Liver (tissue), 9 donors: ENCODE measurements around the gene TMED3. TPM values are rescaled to one million over a fixed set of nuclear protein-coding genes. Genes with fewer than 3 reads are reported as not detected.

Source experiments
- DNase-seq: peaks from one replicate; pipeline ENCODE4 v3.0.0-alpha.2; 2017; ENCODE audit warnings: low spot score
- H3K27ac ChIP-seq, 2 donors: one replicate each; pipeline ENCODE4 v1.7.0; 2013; ENCODE audit warnings: inconsistent platforms in 2 of 2, low read length in 2 of 2, control low read depth in 1 of 2, low read depth in 1 of 2, mild to moderate bottlenecking in 1 of 2
- H3K27me3 ChIP-seq, 4 donors: one replicate each; pipeline versions ENCODE4 v1.6.1 to v1.7.0; 2013; ENCODE audit warnings: low read length in 3 of 4, inconsistent platforms in 1 of 4, mild to moderate bottlenecking in 1 of 4, moderate library complexity in 1 of 4; ENCODE audit not compliant: control insufficient read depth in 4 of 4, insufficient read depth in 4 of 4
- H3K36me3 ChIP-seq, 4 donors: one replicate each; pipeline versions ENCODE4 v1.6.1 to v1.7.0; 2013; ENCODE audit warnings: low read length in 3 of 4, mild to moderate bottlenecking in 3 of 4, low read depth in 1 of 4, moderate library complexity in 1 of 4; ENCODE audit not compliant: control insufficient read depth in 4 of 4, insufficient read depth in 3 of 4
- H3K4me1 ChIP-seq, 4 donors: one replicate each; pipeline versions ENCODE4 v1.6.1 to v1.7.0; 2013; ENCODE audit warnings: low read length in 3 of 4, mild to moderate bottlenecking in 3 of 4, moderate library complexity in 1 of 4; ENCODE audit not compliant: control insufficient read depth in 4 of 4, insufficient read depth in 4 of 4
- H3K4me3 ChIP-seq, 3 donors: one replicate each; pipeline versions ENCODE4 v1.6.1 to v1.7.0; 2013; ENCODE audit warnings: low read length in 3 of 3, control low read depth in 1 of 3, low read depth in 1 of 3, mild to moderate bottlenecking in 1 of 3
- H3K9ac ChIP-seq, 2 donors: one replicate each; pipeline ENCODE4 v1.7.0; 2013; ENCODE audit warnings: low read length in 2 of 2, mild to moderate bottlenecking in 2 of 2, moderate library complexity in 2 of 2, control low read depth in 1 of 2, low read depth in 1 of 2
- H3K9me3 ChIP-seq, 4 donors: one replicate each; pipeline versions ENCODE4 v1.6.1 to v1.7.0; 2013; ENCODE audit warnings: low read length in 3 of 4; ENCODE audit not compliant: control insufficient read depth in 4 of 4
- CTCF ChIP-seq: fragments of 150-350 bp; IDR thresholded peaks from 2 replicates; pipeline ENCODE4 v1.5.1; 2017; ENCODE audit warnings: improper control_type of control experiment, low read depth, low read length; ENCODE audit not compliant: missing input control
- EGR1 ChIP-seq, 2 donors: IDR thresholded peaks; 2 replicates each; pipeline ENCODE4 v1.6.1; 2016 to 2018; ENCODE audit warnings: antibody characterized with exemption in 2 of 2, low read depth in 2 of 2
- GABPA ChIP-seq, 2 donors: IDR thresholded peaks in 1 of 2; conservative IDR thresholded peaks in 1 of 2; 2 replicates each; pipeline ENCODE4 v1.6.1; 2016; ENCODE audit warnings: antibody characterized with exemption in 2 of 2, mild to moderate bottlenecking in 1 of 2, moderate library complexity in 1 of 2
- HNF4A ChIP-seq, 2 donors: conservative IDR thresholded peaks; 2 replicates each; pipeline ENCODE4 v1.6.1; 2016; ENCODE audit warnings: antibody characterized with exemption in 2 of 2, mild to moderate bottlenecking in 2 of 2
- HNF4G ChIP-seq: IDR thresholded peaks from 2 replicates; pipeline ENCODE4 v1.6.1; 2016; ENCODE audit warnings: antibody characterized with exemption
- JUND ChIP-seq, 2 donors: IDR thresholded peaks; 2 replicates each; pipeline ENCODE4 v1.6.1; 2016; ENCODE audit warnings: antibody characterized with exemption in 2 of 2
- MAX ChIP-seq: IDR thresholded peaks from 2 replicates; pipeline ENCODE4 v1.6.1; 2016; ENCODE audit warnings: antibody characterized with exemption
- NR2F2 ChIP-seq: IDR thresholded peaks from 2 replicates; pipeline ENCODE4 v1.6.1; 2016; ENCODE audit warnings: antibody characterized with exemption
- RAD21 ChIP-seq, 2 donors: IDR thresholded peaks; 2 replicates each; pipeline ENCODE4 v1.6.1; 2016; ENCODE audit warnings: antibody characterized with exemption in 2 of 2, mild to moderate bottlenecking in 2 of 2
- RXRA ChIP-seq, 2 donors: IDR thresholded peaks; 2 replicates each; pipeline ENCODE4 v1.6.1; 2017 to 2018; ENCODE audit warnings: antibody characterized with exemption in 2 of 2, mild to moderate bottlenecking in 1 of 2
- SP1 ChIP-seq: IDR thresholded peaks from 2 replicates; pipeline ENCODE4 v1.6.1; 2018; ENCODE audit warnings: antibody characterized with exemption, mild to moderate bottlenecking
- TAF1 ChIP-seq: conservative IDR thresholded peaks from 2 replicates; pipeline ENCODE4 v1.6.1; 2016; ENCODE audit warnings: antibody characterized with exemption, mild to moderate bottlenecking
- ZBTB33 ChIP-seq: IDR thresholded peaks from 2 replicates; pipeline ENCODE4 v1.6.1; 2016; ENCODE audit warnings: antibody characterized with exemption
- WGBS: extraction: QIAGEN DNeasy Blood & Tissue Kit; methylation state at CpG from one replicate; pipeline ENCODE4 v1.1.7; 2013; 5-methylcytosine and 5-hydroxymethylcytosine counted together
- polyA plus RNA-seq, 2 donors: library from polyadenylated mRNA; stranded (reverse) in 1 of 2; unstranded in 1 of 2; fragments of 200-250 nt in 1 of 2; fragments of >200 nt in 1 of 2; fragmentation: Nextera tagmentation in 1 of 2; extraction: Ambion mirVana in 1 of 2; gene quantifications; one replicate each; pipeline versions ENCODE4 v1.2.1 to v1.2.3, GENCODE V29; 2013 to 2015
- total RNA-seq, 2 donors: library from RNA; depleted of rRNA; stranded (reverse); fragments of >200 nt; gene quantifications; one replicate each; pipeline ENCODE4 v1.2.3, GENCODE V29; 2014
- TF ChIP-seq, protein P1 (sequence below): IDR thresholded peaks from 2 replicates; pipeline ENCODE4 v1.6.1; 2016; ENCODE audit warnings: antibody characterized with exemption, mild to moderate bottlenecking
- TF ChIP-seq, protein P2 (sequence below): IDR thresholded peaks from 2 replicates; pipeline ENCODE4 v1.6.1; 2016; ENCODE audit warnings: antibody characterized with exemption
- donor health status: healthy.
- donor health status: healthy.
- donor health status: healthy.
- donor health status: healthy.
- donor health status: healthy.

TMED3 gene
- total and polyA plus RNA-seq, 4 donors: 11.0 to 28.1 (median 14.0) TPM

GRCh38 chr15:79364571-79365240, 53.8 kb downstream of the TMED3 start:
- no peaks in the 10 kb centered on the region for H3K36me3 ChIP-seq
- no peak overlapping the region for H3K4me3 ChIP-seq
- no peak overlapping the region for H3K9ac ChIP-seq
- no peak for DNase-seq
- H3K4me1 ChIP-seq: no peaks in the 10 kb centered on the region
- peaks cover 0 to 3% (median 0%) of the 10 kb centered on the region in 4 donors for H3K9me3 ChIP-seq
- H3K27me3 ChIP-seq: no peaks in the 10 kb centered on the region
- WGBS: 93% methylated on average over 9 of the region's 9 CpGs
- no peak overlapping the region for H3K27ac ChIP-seq
- TF ChIP-seq JUND (IDR thresholded peaks at IDR 0.05) (no peak), CTCF (no peak), RAD21 (IDR thresholded peaks at IDR 0.05) (no peak), GABPA (IDR thresholded peaks at IDR 0.05 in 1 of 2, conservative IDR thresholded peaks at IDR 0.05 in 1 of 2) (no peak), SP1 (no peak), RXRA (IDR thresholded peaks at IDR 0.05) (no peak), TAF1 (no peak), HNF4A (conservative IDR thresholded peaks at IDR 0.05) (no peak), EGR1 (IDR thresholded peaks at IDR 0.05; ENCODE audit: low read depth in 2 of 2) (no peak), ZBTB33 (no peak)
- TF ChIP-seq, protein P1, sequence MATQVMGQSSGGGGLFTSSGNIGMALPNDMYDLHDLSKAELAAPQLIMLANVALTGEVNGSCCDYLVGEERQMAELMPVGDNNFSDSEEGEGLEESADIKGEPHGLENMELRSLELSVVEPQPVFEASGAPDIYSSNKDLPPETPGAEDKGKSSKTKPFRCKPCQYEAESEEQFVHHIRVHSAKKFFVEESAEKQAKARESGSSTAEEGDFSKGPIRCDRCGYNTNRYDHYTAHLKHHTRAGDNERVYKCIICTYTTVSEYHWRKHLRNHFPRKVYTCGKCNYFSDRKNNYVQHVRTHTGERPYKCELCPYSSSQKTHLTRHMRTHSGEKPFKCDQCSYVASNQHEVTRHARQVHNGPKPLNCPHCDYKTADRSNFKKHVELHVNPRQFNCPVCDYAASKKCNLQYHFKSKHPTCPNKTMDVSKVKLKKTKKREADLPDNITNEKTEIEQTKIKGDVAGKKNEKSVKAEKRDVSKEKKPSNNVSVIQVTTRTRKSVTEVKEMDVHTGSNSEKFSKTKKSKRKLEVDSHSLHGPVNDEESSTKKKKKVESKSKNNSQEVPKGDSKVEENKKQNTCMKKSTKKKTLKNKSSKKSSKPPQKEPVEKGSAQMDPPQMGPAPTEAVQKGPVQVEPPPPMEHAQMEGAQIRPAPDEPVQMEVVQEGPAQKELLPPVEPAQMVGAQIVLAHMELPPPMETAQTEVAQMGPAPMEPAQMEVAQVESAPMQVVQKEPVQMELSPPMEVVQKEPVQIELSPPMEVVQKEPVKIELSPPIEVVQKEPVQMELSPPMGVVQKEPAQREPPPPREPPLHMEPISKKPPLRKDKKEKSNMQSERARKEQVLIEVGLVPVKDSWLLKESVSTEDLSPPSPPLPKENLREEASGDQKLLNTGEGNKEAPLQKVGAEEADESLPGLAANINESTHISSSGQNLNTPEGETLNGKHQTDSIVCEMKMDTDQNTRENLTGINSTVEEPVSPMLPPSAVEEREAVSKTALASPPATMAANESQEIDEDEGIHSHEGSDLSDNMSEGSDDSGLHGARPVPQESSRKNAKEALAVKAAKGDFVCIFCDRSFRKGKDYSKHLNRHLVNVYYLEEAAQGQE: no peak

DNA sequence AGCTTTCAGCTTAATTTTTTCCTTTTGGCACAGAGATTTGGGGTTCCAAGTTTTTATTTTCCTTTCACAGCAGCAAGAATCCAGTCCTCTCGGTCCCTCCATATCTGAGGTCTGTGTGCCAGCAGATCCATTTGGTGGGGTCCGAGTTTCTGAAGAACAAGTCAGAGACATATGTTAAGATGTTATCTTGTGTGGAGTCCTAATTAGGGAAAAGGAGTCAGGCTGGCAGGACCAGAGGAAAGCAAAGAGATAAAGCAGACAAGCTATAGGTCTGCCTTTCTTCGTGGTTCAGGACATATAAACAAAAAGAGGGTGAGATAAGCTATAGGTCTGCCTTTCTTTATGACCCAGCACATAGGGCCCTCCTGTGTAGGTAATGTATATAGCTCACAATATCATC, 54.9 kb downstream of the TMED3 start:
- Histone ChIP-seq H3K36me3 (no peaks in the 10 kb centered on the region), H3K27ac (no peak overlapping the region), H3K4me1 (no peaks in the 10 kb centered on the region), H3K4me3 (no peak overlapping the region), H3K27me3 (no peaks in the 10 kb centered on the region), H3K9ac (no peak overlapping the region), H3K9me3 (peaks cover 0 to 3% (median 0%) of the 10 kb centered on the region in 4 donors)
- DNase-seq: no peak
- no peak for TF ChIP-seq HNF4G
- TF ChIP-seq ZBTB33: no peak
- TF ChIP-seq MAX: no peak
- TF ChIP-seq, protein P2, sequence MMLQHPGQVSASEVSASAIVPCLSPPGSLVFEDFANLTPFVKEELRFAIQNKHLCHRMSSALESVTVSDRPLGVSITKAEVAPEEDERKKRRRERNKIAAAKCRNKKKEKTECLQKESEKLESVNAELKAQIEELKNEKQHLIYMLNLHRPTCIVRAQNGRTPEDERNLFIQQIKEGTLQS: no peak
- no peak for TF ChIP-seq NR2F2
- TF ChIP-seq RAD21 (IDR thresholded peaks at IDR 0.05): no peak
- no peak for TF ChIP-seq SP1
- WGBS: 60% methylated on average over 3 of the region's 3 CpGs
